ENCODE results near the gene WNT7B.

WNT7B gene

GRCh38 chr22:45885941-45886395 is 91.0 kb downstream of the WNT7B start:
- no peak for DNase-seq

GRCh38 chr22:45885171-45885840 is 91.7 kb downstream of the WNT7B start:
- no peak for DNase-seq

GRCh38 chr22:45884201-45885062 is 92.5 kb downstream of the WNT7B start:
- DNase-seq: no peak

GRCh38 chr22:45883811-45884170 is 93.2 kb downstream of the WNT7B start:
- no peak for DNase-seq

GRCh38 chr22:45882881-45883810 is 93.8 kb downstream of the WNT7B start:
- no peak for DNase-seq

- DNase-seq: no peak
Measured at GRCh38 chr22:45881524-45881875, 95.5 kb downstream of the WNT7B start.

GRCh38 chr22:45880716-45881523 is 96.0 kb downstream of the WNT7B start:
- no peak for DNase-seq

GRCh38 chr22:45880091-45880715 is 96.8 kb downstream of the WNT7B start:
- DNase-seq: no peak

GRCh38 chr22:45879552-45879949 is 97.4 kb downstream of the WNT7B start:
- no peak for DNase-seq

- DNase-seq: no peak
Measured at GRCh38 chr22:45878901-45879551, 97.9 kb downstream of the WNT7B start.

- no peak for DNase-seq
Measured at GRCh38 chr22:45878051-45878781, 98.7 kb downstream of the WNT7B start.

- no peak for DNase-seq
Measured at GRCh38 chr22:45877651-45878050, 99.3 kb downstream of the WNT7B start.

GRCh38 chr22:45877036-45877380 is 100.0 kb downstream of the WNT7B start:
- DNase-seq: no peak

GRCh38 chr22:45876136-45877035 is 100.6 kb downstream of the WNT7B start:
- DNase-seq: no peak

- DNase-seq: no peak
Measured at GRCh38 chr22:45872659-45873263, 104.2 kb downstream of the WNT7B start.

GRCh38 chr22:45871721-45872120 is 105.2 kb downstream of the WNT7B start:
- no peak for DNase-seq
